ENCODE data around the gene NDUFAF8.
A peak's percentile ranks its signal among the peaks of the same experiment; 100 is the strongest.

The NDUFAF8 gene

DNA sequence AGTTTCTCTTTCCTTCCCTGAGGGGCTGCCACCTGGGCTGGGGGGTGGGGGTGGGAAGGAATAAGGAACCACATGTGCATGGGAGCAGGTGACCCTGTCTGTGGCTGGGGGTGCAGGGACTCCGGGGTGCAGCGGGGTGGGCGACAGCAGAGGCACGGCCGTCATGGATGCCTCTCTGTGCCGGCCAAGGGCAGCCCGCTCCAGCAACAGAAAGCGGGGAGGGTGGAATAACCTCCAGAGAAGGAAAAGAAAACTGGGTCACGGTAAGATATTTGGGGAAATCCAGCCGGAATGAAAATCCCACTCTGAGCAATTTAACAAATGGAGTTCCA lies 4.2 kb downstream of the NDUFAF8 start:
- peaks cover 76% of the 10 kb centered on the region for H4K20me1 ChIP-seq
- no peak for TF ChIP-seq Cebpa-rat (IDR thresholded peaks at IDR 0.05)
- H3K27ac ChIP-seq, result no peak overlapping the region
- H3K9ac ChIP-seq, result no peak overlapping the region
- H3K4me3 ChIP-seq, result no peak overlapping the region
- no peaks in the 10 kb centered on the region for H3K27me3 ChIP-seq
- H3K4me1 ChIP-seq, result peaks cover 49% of the 10 kb centered on the region
- no peaks in the 10 kb centered on the region for H3K9me3 ChIP-seq
- peaks cover 45% of the 10 kb centered on the region for H3K36me3 ChIP-seq
- H3K4me2 ChIP-seq, result no peak overlapping the region

DNA sequence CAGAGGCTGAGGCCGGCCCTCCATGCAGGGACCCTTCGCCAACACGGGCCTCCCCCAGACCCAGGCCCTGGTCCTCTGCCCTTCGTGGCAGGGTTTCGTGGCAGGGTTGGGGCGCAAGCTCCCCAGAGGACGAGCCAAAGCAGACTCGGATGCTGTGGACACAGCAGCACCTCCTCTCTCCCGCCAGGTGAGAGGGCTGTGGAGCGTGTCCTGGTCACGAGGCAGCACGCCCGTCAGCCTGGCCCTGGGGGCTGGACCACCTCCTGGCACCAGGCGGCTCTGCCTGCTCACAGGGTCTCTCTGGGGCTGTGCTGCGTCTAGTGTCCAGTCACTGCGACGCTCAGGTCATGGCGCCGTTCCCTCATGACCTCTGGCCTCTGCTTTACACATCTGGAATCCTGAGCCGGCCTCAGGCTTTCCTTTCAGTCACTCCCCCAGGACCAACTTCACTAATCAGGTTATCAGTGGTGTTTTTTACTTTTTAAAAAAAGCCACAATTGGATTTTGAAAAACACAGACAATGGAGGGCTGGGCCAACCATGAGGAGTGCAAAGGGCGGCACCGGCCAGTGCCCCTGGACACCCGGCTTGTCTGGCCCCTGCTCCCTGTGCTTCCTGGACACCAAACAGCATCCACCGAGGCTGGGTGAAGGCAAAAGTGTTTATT lies 5.4 kb downstream of the NDUFAF8 start:
- no peaks in the 10 kb centered on the region for H3K27me3 ChIP-seq
- peak overlapping the region; percentile 55 for H3K4me2 ChIP-seq
- peaks cover 78% of the 10 kb centered on the region for H4K20me1 ChIP-seq
- peak overlapping the region; percentile 46 for H3K9ac ChIP-seq
- peaks cover 52% of the 10 kb centered on the region for H3K36me3 ChIP-seq
- no peaks in the 10 kb centered on the region for H3K9me3 ChIP-seq
- peak overlapping the region; percentile 27; the same call in 1 of the 2 replicates for H3K27ac ChIP-seq
- peaks cover 48% of the 10 kb centered on the region for H3K4me1 ChIP-seq
- no peak overlapping the region for H3K4me3 ChIP-seq
- no peak for TF ChIP-seq Cebpa-rat (IDR thresholded peaks at IDR 0.05)

DNA sequence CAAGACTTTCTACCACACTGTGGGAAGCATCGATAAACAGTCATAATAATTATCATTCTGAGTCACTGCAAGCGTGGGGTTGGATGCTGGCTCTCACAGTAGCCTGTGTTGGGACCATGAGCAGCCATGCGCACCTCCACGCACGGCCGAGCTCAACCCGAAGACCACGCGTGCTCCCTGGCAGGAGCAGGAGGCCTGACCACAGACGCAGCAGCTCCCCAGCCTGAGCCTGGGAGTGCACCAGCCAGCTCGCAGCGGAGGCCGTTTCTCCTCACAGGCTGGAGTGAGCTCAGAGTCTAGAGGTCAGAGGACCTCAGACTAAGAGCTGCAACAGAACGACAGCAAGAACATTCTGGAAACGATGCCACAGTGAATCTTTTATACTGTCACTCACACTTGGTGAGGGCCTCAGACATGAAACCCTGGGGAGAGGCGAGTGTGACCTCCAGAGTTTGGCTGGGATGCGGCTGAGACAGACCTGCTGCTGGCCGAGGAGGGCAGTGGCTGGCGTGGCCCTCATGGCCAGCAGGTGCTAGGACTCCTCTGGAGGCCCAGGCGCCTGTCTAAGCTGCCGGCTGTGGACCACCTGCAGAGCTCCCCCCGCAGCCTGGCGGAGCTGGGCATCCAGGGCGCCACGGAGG lies 6.0 kb downstream of the NDUFAF8 start:
- peaks cover 58% of the 10 kb centered on the region for H3K36me3 ChIP-seq
- peak overlapping the region; percentile 55 for H3K4me2 ChIP-seq
- H3K4me1 ChIP-seq, result peaks cover 52% of the 10 kb centered on the region
- no peak overlapping the region for H3K4me3 ChIP-seq
- H3K27ac ChIP-seq, result peak overlapping the region; percentile 19; the same call in 1 of the 2 replicates
- peak overlapping the region; percentile 46 for H3K9ac ChIP-seq
- no peaks in the 10 kb centered on the region for H3K9me3 ChIP-seq
- TF ChIP-seq Cebpa-rat (IDR thresholded peaks at IDR 0.05), result no peak
- no peaks in the 10 kb centered on the region for H3K27me3 ChIP-seq
- H4K20me1 ChIP-seq, result peaks cover 81% of the 10 kb centered on the region

DNA sequence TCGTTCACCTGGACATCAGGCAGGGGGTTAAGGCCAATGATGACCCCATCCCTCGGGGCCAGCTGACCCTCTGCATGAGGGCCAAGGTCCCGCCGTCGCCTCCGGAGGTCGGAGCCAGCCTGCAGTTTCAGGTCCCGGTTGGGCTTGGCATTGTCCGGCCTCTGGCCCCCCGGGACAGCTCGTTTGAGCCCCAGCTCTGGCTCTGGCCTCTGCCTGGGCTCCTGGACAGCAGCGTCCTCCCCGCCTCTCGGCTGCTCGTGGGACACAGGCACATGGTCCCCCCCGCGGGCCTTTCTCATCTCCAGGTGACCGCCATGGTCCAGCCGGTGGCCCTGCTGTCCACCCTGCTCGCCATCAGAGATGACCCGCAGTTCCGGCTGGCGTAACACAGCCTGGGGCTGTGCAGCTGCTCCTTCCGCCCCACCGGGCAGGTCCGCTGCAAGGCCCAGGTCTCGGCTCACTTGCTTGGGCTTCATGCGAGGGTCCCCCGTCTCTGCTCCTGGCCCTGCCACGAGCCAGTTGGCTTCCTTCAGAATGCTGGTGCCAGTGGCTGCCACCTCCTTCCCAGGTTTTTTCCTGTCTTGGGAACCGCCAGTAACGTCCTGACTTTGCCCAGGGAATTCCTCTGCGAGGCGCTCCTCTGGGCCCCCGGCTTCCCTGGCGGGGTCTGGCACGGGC lies 6.7 kb downstream of the NDUFAF8 start:
- Histone ChIP-seq H3K36me3 (peaks cover 61% of the 10 kb centered on the region), H4K20me1 (peaks cover 81% of the 10 kb centered on the region), H3K27me3 (no peaks in the 10 kb centered on the region), H3K4me3 (no peak overlapping the region), H3K9ac (0 out of 2 replicates have a peak overlapping the region, but pooled peaks have one; percentile 46), H3K9me3 (no peaks in the 10 kb centered on the region), H3K4me1 (peaks cover 52% of the 10 kb centered on the region), H3K27ac (peak overlapping the region; percentile 19; the same call in 1 of the 2 replicates), H3K4me2 (peak overlapping the region; percentile 55)
- TF ChIP-seq Cebpa-rat (IDR thresholded peaks at IDR 0.05), result no peak

DNA sequence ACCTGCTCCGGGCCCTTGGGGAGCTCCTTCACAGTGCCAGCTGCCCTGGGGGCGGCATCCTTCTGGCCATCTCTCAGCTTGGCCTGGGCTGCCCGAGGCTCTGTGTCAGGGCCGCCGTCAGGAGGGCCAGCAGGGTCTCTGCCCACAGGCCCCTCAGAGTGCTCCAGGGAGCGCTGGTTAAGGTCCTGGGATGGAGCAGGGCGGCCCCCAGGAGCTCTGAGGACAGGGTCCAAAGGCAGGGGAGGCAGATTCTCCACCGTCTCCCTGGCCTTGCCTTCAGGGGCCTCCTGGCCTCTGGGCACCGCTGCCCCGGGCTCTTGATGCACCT lies 7.2 kb downstream of the NDUFAF8 start:
- no peak for TF ChIP-seq Cebpa-rat (IDR thresholded peaks at IDR 0.05)
- H3K4me3 ChIP-seq, result no peak overlapping the region
- H3K27me3 ChIP-seq, result no peaks in the 10 kb centered on the region
- no peak overlapping the region for H3K9ac ChIP-seq
- no peaks in the 10 kb centered on the region for H3K9me3 ChIP-seq
- H4K20me1 ChIP-seq, result peaks cover 81% of the 10 kb centered on the region
- no peak overlapping the region for H3K4me2 ChIP-seq
- H3K27ac ChIP-seq, result no peak overlapping the region
- H3K4me1 ChIP-seq, result peaks cover 52% of the 10 kb centered on the region
- peaks cover 61% of the 10 kb centered on the region for H3K36me3 ChIP-seq

DNA sequence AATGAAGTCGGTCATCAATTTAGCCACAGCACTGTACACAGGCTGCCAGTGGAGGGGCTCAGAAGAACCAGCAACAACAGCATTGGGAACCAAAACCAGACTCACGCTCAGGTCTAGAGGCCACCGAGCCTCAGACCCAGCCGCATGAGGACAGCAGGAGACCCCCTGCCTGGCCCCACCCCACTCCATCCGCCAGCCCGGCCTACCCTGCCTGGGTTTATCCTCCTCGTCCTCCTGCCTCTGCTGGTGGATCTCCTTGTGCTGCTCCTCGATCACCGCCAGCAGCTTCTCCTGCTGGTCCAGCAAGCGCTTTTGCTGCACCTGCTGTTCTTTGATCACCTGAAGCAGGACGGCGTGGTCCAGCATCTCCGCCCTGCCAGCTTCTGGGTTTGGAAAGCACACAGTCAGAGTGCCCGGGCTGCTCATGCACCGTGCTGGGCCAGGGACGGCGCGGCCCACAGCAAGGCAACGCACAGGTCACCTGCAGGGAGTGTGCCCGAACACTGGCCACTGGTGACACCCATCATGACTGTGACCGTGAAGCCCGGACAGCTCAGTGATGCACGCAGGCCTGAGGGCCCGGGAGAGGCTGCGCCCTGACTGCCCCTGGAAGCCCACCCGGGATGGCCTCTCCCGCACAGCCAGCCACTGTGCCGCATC lies 7.7 kb downstream of the NDUFAF8 start:
- Histone ChIP-seq H3K4me3 (no peak overlapping the region), H3K9me3 (no peaks in the 10 kb centered on the region), H4K20me1 (peaks cover 81% of the 10 kb centered on the region), H3K4me2 (no peak overlapping the region), H3K27me3 (no peaks in the 10 kb centered on the region), H3K36me3 (peaks cover 57% of the 10 kb centered on the region), H3K27ac (no peak overlapping the region), H3K9ac (no peak overlapping the region), H3K4me1 (peaks cover 52% of the 10 kb centered on the region)
- TF ChIP-seq Cebpa-rat (IDR thresholded peaks at IDR 0.05), result no peak

DNA sequence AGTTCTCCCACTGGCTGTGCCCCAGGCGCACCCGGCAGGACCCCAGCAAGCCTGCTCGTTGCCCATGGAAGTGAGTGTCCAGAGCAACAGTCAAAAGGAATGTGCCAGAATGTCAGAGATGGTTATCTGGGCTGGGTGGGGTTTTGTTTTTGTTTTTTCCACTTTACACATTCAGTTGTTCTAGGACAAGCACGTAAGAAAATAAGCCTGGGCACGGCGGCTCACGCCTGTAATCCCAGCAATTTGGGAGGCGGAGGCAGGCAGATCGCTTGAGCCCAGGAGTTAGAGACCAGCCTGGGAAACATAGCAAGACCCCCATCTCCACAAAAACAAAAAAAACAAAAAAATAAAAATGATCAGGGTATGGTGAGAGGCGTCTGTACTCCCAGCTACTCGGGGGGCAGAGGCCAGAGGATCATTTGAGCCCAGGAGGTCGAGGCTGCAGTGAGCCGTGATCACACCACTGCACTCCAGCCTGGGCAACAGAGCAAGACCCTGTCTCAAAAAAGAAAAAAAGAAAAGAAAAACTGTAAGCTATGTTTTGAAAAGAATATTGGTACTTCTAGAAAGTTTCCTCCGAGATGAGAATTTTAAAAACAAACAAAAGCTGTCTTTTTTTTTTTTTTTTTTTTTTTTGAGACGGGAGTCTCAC lies 8.3 kb downstream of the NDUFAF8 start:
- Histone ChIP-seq H4K20me1 (peaks cover 82% of the 10 kb centered on the region), H3K9ac (no peak overlapping the region), H3K27me3 (no peaks in the 10 kb centered on the region), H3K4me2 (no peak overlapping the region), H3K4me3 (no peak overlapping the region), H3K4me1 (peaks cover 53% of the 10 kb centered on the region), H3K9me3 (no peaks in the 10 kb centered on the region), H3K27ac (no peak overlapping the region), H3K36me3 (peaks cover 58% of the 10 kb centered on the region)
- no peak for TF ChIP-seq Cebpa-rat (IDR thresholded peaks at IDR 0.05)

DNA sequence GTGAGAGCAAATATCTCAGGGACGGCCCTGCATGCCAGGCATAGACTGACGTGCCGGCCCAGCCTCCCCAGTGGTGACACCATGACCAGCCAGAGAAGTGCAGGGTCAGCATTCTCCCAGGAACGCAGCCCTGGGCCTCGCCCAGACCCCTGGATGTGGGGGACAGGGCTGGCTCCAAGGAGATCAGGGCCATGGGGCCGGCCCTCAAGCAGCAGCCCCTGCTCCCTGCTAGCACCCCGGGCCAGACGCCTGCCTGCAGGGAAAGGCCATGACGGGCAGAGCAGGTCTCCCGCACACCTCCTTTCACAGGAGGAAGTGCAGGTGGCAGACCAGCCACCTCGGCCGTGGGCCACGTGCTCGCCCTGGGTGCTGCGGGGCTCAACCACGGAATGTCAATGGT lies 9.5 kb downstream of the NDUFAF8 start:
- Histone ChIP-seq H3K9me3 (no peaks in the 10 kb centered on the region), H3K4me2 (no peak overlapping the region), H3K9ac (no peak overlapping the region), H3K27ac (no peak overlapping the region), H3K36me3 (peaks cover 65% of the 10 kb centered on the region), H3K27me3 (no peaks in the 10 kb centered on the region), H4K20me1 (peaks cover 83% of the 10 kb centered on the region), H3K4me1 (peaks cover 61% of the 10 kb centered on the region), H3K4me3 (no peak overlapping the region)
- TF ChIP-seq Cebpa-rat (IDR thresholded peaks at IDR 0.05), result no peak

DNA sequence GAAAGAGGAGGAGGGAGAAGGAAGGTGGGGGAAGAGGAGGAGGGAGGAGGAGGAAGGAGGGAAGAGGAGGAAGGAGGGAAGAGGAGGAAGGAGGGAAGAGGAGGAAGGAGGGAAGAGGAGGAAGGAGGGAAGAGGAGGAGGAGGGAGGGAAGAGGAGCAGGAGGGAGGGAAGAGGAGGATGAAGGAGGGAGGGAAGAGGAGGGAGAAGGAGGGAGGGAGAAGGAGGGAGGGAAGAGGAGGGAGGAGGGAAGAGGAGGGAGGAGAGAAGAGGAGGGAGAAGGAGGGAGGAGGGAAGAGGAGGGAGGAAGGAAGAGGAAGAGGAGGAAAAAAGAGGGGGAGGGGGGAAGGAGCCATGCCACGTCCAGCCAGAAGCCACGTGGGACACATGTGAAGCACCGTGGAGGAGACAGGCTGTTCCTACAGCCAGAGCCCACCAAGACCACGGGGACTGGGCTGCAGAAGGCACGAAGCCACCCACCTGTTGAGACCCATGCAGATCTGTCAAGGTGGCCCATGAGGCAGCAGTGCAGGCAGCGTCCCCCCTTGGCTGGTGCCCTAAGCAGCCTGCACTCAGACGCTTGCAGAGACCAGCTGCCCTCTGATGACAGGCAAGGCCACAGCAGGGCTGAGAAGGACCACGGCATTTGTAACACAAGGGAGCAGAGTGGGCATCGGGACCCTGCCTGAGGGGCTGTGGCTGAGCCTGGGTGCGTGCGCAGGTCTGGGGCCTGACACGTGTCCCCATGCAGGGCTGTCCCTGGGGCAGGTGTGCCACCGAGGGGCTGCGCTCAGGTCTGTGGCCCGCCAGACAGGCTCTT lies 10.3 kb downstream of the NDUFAF8 start:
- Histone ChIP-seq H4K20me1 (peaks cover 85% of the 10 kb centered on the region), H3K9me3 (no peaks in the 10 kb centered on the region), H3K27ac (no peak overlapping the region), H3K4me1 (peaks cover 63% of the 10 kb centered on the region), H3K4me3 (no peak overlapping the region), H3K9ac (no peak overlapping the region), H3K4me2 (no peak overlapping the region), H3K36me3 (peaks cover 65% of the 10 kb centered on the region), H3K27me3 (no peaks in the 10 kb centered on the region)
- no peak for TF ChIP-seq Cebpa-rat (IDR thresholded peaks at IDR 0.05)

Measured in BLaER1 (cell line).